Vagina (tissue), 2 donors: Measurements from ENCODE around the gene EDC4. TPM values are rescaled to one million over a fixed set of nuclear protein-coding genes. Genes with fewer than 3 reads are reported as not detected.
"Not testable (repeated sequence)": the region's sequence is repeated elsewhere in the genome, so short reads cannot be mapped to it uniquely, and the experiment has no call there.

Experiments
- DNase-seq, 2 donors: peaks; one replicate each; pipeline ENCODE4 v3.0.0-alpha.2; 2017; ENCODE audit errors: extremely low spot score in 2 of 2
- H3K27ac ChIP-seq: fragments of 200-600 bp; sonication (generic); one replicate; pipeline ENCODE4 v1.5.1; 2019
- H3K27me3 ChIP-seq: fragments of 200-600 bp; sonication (generic); one replicate; pipeline ENCODE4 v1.5.1; 2019
- H3K36me3 ChIP-seq, 2 donors: fragments of 200-600 bp; sonication (generic); one replicate each; pipeline ENCODE4 v1.5.1; 2017 to 2019
- H3K4me1 ChIP-seq: fragments of 200-600 bp; sonication (generic); one replicate; pipeline ENCODE4 v1.5.1; 2019
- H3K4me3 ChIP-seq, 2 donors: fragments of 200-600 bp; sonication (generic); 1 replicate in 1 of 2; 2 replicates in 1 of 2; pipeline ENCODE4 v1.5.1; 2016 to 2019
- H3K9me3 ChIP-seq: fragments of 200-600 bp; sonication (generic); one replicate; pipeline ENCODE4 v1.5.1; 2019
- POLR2A ChIP-seq, 2 donors: fragments of 450-650 bp; IDR thresholded peaks; one replicate each; pipeline ENCODE4 v1.6.1; 2017; ENCODE audit warnings: antibody characterized with exemption in 2 of 2, mild to moderate bottlenecking in 2 of 2, moderate library complexity in 2 of 2
- POLR2AphosphoS5 ChIP-seq, 2 donors: sonication (generic); formaldehyde crosslinking; IDR thresholded peaks; one replicate each; pipeline ENCODE4 v1.9.0; 2017; ENCODE audit warnings: antibody characterized with exemption in 2 of 2, mild to moderate bottlenecking in 2 of 2, low read depth in 1 of 2; ENCODE audit not compliant: insufficient read depth in 1 of 2
- intact Hi-C: fragments of 100-400 bp; cut with DNase I; formaldehyde crosslinking; loops from one replicate; pipeline ENCODE4 v1.15.1; 2023
- total RNA-seq: library from RNA; depleted of rRNA; stranded (reverse); fragments of >200 nt; gene quantifications from one replicate; pipeline ENCODE4 v1.2.3, GENCODE V29; 2016
- TF ChIP-seq, protein P1 (sequence below), 3 experiments: fragments of 450-650 bp in 2 of 3; fragments of 200-600 bp in 1 of 3; sonication (generic) in 1 of 3; IDR thresholded peaks; one replicate each; pipeline ENCODE4 v1.5.1; 2017 to 2019; ENCODE audit warnings: antibody characterized with exemption in 3 of 3, mild to moderate bottlenecking in 2 of 3, moderate library complexity in 2 of 3

The EDC4 gene
- total RNA-seq, 1 donor from 2014 or later, result 71.9 TPM

DNA sequence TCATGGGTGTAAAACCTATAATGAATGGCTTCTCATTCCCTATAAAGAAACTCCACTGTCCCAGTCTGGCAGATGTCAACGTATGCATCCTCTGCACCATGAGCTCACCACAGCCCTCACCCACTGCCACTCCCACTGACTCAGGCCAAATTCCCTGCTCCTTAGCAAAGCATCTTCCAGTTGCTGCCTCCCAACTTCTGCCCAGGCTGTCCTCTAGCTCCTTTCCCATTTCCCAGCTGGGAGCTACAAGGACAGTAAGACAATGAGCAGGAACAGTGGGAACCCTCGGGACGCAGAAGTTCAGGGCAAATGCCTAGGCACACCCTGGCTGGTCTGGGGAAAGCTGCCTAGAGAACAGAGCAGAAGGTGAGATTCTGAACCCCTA, 39.8 kb upstream of the EDC4 start:
- TF ChIP-seq POLR2A (IDR thresholded peaks at IDR 0.05) (no peak), POLR2AphosphoS5 (IDR thresholded peaks at IDR 0.05; ENCODE audit: insufficient read depth in 1 of 2, low read depth in 1 of 2) (no peak)
- TF ChIP-seq, protein P1, sequence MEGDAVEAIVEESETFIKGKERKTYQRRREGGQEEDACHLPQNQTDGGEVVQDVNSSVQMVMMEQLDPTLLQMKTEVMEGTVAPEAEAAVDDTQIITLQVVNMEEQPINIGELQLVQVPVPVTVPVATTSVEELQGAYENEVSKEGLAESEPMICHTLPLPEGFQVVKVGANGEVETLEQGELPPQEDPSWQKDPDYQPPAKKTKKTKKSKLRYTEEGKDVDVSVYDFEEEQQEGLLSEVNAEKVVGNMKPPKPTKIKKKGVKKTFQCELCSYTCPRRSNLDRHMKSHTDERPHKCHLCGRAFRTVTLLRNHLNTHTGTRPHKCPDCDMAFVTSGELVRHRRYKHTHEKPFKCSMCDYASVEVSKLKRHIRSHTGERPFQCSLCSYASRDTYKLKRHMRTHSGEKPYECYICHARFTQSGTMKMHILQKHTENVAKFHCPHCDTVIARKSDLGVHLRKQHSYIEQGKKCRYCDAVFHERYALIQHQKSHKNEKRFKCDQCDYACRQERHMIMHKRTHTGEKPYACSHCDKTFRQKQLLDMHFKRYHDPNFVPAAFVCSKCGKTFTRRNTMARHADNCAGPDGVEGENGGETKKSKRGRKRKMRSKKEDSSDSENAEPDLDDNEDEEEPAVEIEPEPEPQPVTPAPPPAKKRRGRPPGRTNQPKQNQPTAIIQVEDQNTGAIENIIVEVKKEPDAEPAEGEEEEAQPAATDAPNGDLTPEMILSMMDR (IDR thresholded peaks at IDR 0.05), result no peak
- no peaks in the 10 kb centered on the region for H3K9me3 ChIP-seq
- H3K27ac ChIP-seq, result peak overlapping the region; percentile 24
- H3K27me3 ChIP-seq, result no peaks in the 10 kb centered on the region
- peak overlapping the region; percentile 64 to 70 for H3K4me3 ChIP-seq
- peaks cover 0 to 32% of the 10 kb centered on the region in 2 donors for H3K36me3 ChIP-seq
- intact Hi-C loops, result no loop called here
- DNase-seq, result no peak
- H3K4me1 ChIP-seq, result peaks cover 20% of the 10 kb centered on the region

DNA sequence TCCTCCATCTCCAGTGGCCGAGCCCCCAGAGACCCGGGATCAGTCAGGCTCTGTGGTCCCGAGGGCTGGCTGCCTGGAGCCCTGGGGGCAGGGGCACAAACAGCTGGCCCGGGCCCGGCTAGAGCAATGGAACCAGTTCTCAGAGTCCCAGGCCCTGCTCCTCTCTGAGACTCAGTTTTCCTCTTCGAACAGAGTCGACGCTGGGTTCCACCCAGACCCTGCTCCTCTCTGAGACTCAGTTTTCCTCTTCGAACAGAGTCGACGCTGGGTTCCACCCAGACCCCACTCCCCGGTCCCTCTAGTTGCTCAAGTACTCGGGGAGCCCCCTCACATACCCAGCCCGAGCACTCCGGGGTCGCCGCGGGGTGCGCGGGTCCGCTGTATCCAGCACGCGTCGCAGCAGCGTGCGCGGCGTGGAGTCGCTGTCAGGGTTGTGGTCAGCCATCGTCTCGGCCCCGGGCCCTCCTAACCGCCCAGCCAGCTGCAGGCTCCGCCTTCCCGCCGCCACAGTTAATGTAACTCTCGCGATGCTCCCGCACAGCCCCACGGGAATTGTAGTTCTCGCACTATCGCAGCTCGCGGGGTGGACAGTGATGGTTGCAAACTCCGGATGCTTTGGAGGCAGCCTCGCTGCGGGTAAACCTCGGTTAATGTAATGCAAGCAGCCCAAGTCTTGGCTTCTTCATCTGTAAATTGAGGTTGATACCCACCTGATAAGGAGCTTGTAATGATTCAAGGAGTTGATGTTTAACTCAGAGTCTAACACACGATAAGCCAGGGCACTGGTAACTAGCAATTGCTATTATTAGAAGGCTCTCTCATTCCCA, 39.2 kb upstream of the EDC4 start:
- peak overlapping the region; percentile 24 for H3K27ac ChIP-seq
- no peaks in the 10 kb centered on the region for H3K27me3 ChIP-seq
- TF ChIP-seq, protein P1 (IDR thresholded peaks at IDR 0.05), result no peak
- TF ChIP-seq POLR2A (IDR thresholded peaks at IDR 0.05) (peak in 1 of 2 donors; percentile 49), POLR2AphosphoS5 (IDR thresholded peaks at IDR 0.05; ENCODE audit: insufficient read depth in 1 of 2, low read depth in 1 of 2) (peak; percentile 82 to 92)
- peaks cover 20% of the 10 kb centered on the region for H3K4me1 ChIP-seq
- intact Hi-C loops, result no loop called here
- H3K9me3 ChIP-seq, result no peaks in the 10 kb centered on the region
- H3K4me3 ChIP-seq, result peak overlapping the region; percentile 64 to 70
- H3K36me3 ChIP-seq, result peaks cover 0 to 32% of the 10 kb centered on the region in 2 donors
- no peak for DNase-seq

DNA sequence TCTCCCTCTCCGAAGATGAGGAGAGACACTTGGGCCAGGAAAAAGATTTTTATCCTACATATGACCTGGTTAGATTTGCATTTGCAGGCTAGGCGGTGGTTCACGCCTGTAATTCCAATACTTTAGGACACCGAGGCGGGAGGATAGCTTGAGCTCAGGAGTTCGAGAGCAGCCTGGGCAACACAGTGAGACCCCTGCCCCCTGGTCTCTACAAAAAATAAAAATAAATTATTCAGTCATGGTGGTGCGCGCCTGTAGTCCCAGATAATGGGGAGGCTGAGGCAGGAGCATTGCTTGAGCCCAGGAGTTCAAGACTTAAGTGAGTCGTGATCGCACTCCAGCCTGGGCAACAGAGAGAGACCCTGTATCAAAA, 38.6 kb upstream of the EDC4 start:
- H3K4me1 ChIP-seq, result peaks cover 20% of the 10 kb centered on the region
- H3K27ac ChIP-seq, result peak overlapping the region; percentile 24
- H3K4me3 ChIP-seq, result peak overlapping the region; percentile 64 to 70

DNA sequence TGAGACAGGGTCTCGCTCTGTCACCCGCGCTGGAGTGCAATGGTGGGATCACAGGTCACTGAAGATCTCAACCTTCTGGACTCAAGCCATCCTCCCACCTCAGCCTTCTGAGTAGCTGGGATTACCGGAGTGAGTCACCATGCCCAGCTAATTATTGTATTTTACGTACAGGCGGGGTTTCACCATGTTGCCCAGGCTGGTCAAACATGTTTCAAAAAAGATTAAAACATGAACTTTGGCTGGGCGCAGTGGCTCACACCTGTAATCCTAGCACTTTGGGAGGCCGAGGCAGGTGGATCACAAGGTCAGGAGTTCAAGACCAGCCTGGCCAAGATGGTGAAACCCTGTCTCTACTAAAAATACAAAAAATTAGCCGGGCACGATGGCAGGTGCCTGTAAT, 35.7 kb upstream of the EDC4 start:
- H3K4me1 ChIP-seq, result peaks cover 23% of the 10 kb centered on the region
- H3K36me3 ChIP-seq, intact Hi-C loops, H3K27ac ChIP-seq, H3K27me3 ChIP-seq, H3K4me3 ChIP-seq, H3K9me3 ChIP-seq, DNase-seq: not testable (repeated sequence)

More for the DNA sequence above, 38.6 kb upstream of the EDC4 start:
- no peak for DNase-seq
- Histone ChIP-seq H3K36me3 (peaks cover 0 to 31% of the 10 kb centered on the region in 2 donors), H3K27me3 (no peaks in the 10 kb centered on the region), H3K9me3 (no peaks in the 10 kb centered on the region)
- TF ChIP-seq, protein P1 (IDR thresholded peaks at IDR 0.05), result no peak
- TF ChIP-seq POLR2AphosphoS5 (IDR thresholded peaks at IDR 0.05; ENCODE audit: insufficient read depth in 1 of 2, low read depth in 1 of 2) (no peak), POLR2A (IDR thresholded peaks at IDR 0.05) (no peak)
- intact Hi-C loops, result no loop called here

DNA sequence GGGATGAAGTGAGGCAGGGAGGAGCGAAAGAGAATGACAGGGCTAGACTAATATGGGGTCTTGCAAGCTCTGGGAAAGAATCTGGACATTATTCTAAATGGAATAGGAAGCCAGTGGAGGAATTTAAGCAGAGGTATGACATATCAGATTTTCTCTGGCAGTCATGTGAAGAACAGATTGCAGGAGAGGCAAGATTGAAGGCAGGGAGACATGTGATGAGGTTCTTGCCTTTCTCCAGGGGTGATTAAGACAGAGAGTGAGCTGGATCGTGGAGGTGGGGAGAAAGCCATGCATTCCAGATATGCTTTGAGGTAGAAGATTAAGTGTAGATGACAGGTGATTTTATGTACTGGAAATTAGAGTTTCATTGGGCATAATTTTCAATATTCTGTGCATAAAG, 35.0 kb upstream of the EDC4 start:
- Histone ChIP-seq H3K27me3 (no peaks in the 10 kb centered on the region), H3K9me3 (no peaks in the 10 kb centered on the region), H3K4me3 (no peak overlapping the region), H3K36me3 (no peaks in the 10 kb centered on the region), H3K27ac (no peak overlapping the region), H3K4me1 (peaks cover 19% of the 10 kb centered on the region)
- intact Hi-C loops, result no loop called here
- TF ChIP-seq, protein P1 (IDR thresholded peaks at IDR 0.05), result no peak
- TF ChIP-seq POLR2AphosphoS5 (IDR thresholded peaks at IDR 0.05; ENCODE audit: insufficient read depth in 1 of 2, low read depth in 1 of 2) (no peak), POLR2A (IDR thresholded peaks at IDR 0.05) (no peak)
- no peak for DNase-seq
